Liver (tissue), 9 donors: Measurements from ENCODE around the gene ANKS1A. TPM values are rescaled to one million over a fixed set of nuclear protein-coding genes. Genes with fewer than 3 reads are reported as not detected.

Experiments
- DNase-seq: peaks from one replicate; pipeline ENCODE4 v3.0.0-alpha.2; 2017; ENCODE audit warnings: low spot score
- H3K27ac ChIP-seq, 2 donors: one replicate each; pipeline ENCODE4 v1.7.0; 2013; ENCODE audit warnings: inconsistent platforms in 2 of 2, low read length in 2 of 2, control low read depth in 1 of 2, low read depth in 1 of 2, mild to moderate bottlenecking in 1 of 2
- H3K27me3 ChIP-seq, 4 donors: one replicate each; pipeline versions ENCODE4 v1.6.1 to v1.7.0; 2013; ENCODE audit warnings: low read length in 3 of 4, inconsistent platforms in 1 of 4, mild to moderate bottlenecking in 1 of 4, moderate library complexity in 1 of 4; ENCODE audit not compliant: control insufficient read depth in 4 of 4, insufficient read depth in 4 of 4
- H3K36me3 ChIP-seq, 4 donors: one replicate each; pipeline versions ENCODE4 v1.6.1 to v1.7.0; 2013; ENCODE audit warnings: low read length in 3 of 4, mild to moderate bottlenecking in 3 of 4, low read depth in 1 of 4, moderate library complexity in 1 of 4; ENCODE audit not compliant: control insufficient read depth in 4 of 4, insufficient read depth in 3 of 4
- H3K4me1 ChIP-seq, 4 donors: one replicate each; pipeline versions ENCODE4 v1.6.1 to v1.7.0; 2013; ENCODE audit warnings: low read length in 3 of 4, mild to moderate bottlenecking in 3 of 4, moderate library complexity in 1 of 4; ENCODE audit not compliant: control insufficient read depth in 4 of 4, insufficient read depth in 4 of 4
- H3K4me3 ChIP-seq, 3 donors: one replicate each; pipeline versions ENCODE4 v1.6.1 to v1.7.0; 2013; ENCODE audit warnings: low read length in 3 of 3, control low read depth in 1 of 3, low read depth in 1 of 3, mild to moderate bottlenecking in 1 of 3
- H3K9ac ChIP-seq, 2 donors: one replicate each; pipeline ENCODE4 v1.7.0; 2013; ENCODE audit warnings: low read length in 2 of 2, mild to moderate bottlenecking in 2 of 2, moderate library complexity in 2 of 2, control low read depth in 1 of 2, low read depth in 1 of 2
- H3K9me3 ChIP-seq, 4 donors: one replicate each; pipeline versions ENCODE4 v1.6.1 to v1.7.0; 2013; ENCODE audit warnings: low read length in 3 of 4; ENCODE audit not compliant: control insufficient read depth in 4 of 4
- CTCF ChIP-seq: fragments of 150-350 bp; IDR thresholded peaks from 2 replicates; pipeline ENCODE4 v1.5.1; 2017; ENCODE audit warnings: improper control_type of control experiment, low read depth, low read length; ENCODE audit not compliant: missing input control
- EGR1 ChIP-seq, 2 donors: IDR thresholded peaks; 2 replicates each; pipeline ENCODE4 v1.6.1; 2016 to 2018; ENCODE audit warnings: antibody characterized with exemption in 2 of 2, low read depth in 2 of 2
- FOXA1 ChIP-seq: IDR thresholded peaks from 2 replicates; pipeline ENCODE4 v1.6.1; 2016; ENCODE audit warnings: antibody characterized with exemption
- GABPA ChIP-seq, 2 donors: IDR thresholded peaks in 1 of 2; conservative IDR thresholded peaks in 1 of 2; 2 replicates each; pipeline ENCODE4 v1.6.1; 2016; ENCODE audit warnings: antibody characterized with exemption in 2 of 2, mild to moderate bottlenecking in 1 of 2, moderate library complexity in 1 of 2
- HNF4A ChIP-seq, 2 donors: conservative IDR thresholded peaks; 2 replicates each; pipeline ENCODE4 v1.6.1; 2016; ENCODE audit warnings: antibody characterized with exemption in 2 of 2, mild to moderate bottlenecking in 2 of 2
- HNF4G ChIP-seq: IDR thresholded peaks from 2 replicates; pipeline ENCODE4 v1.6.1; 2016; ENCODE audit warnings: antibody characterized with exemption
- JUND ChIP-seq, 2 donors: IDR thresholded peaks; 2 replicates each; pipeline ENCODE4 v1.6.1; 2016; ENCODE audit warnings: antibody characterized with exemption in 2 of 2
- NR2F2 ChIP-seq: IDR thresholded peaks from 2 replicates; pipeline ENCODE4 v1.6.1; 2016; ENCODE audit warnings: antibody characterized with exemption
- RAD21 ChIP-seq, 2 donors: IDR thresholded peaks; 2 replicates each; pipeline ENCODE4 v1.6.1; 2016; ENCODE audit warnings: antibody characterized with exemption in 2 of 2, mild to moderate bottlenecking in 2 of 2
- RXRA ChIP-seq, 2 donors: IDR thresholded peaks; 2 replicates each; pipeline ENCODE4 v1.6.1; 2017 to 2018; ENCODE audit warnings: antibody characterized with exemption in 2 of 2, mild to moderate bottlenecking in 1 of 2
- TAF1 ChIP-seq: conservative IDR thresholded peaks from 2 replicates; pipeline ENCODE4 v1.6.1; 2016; ENCODE audit warnings: antibody characterized with exemption, mild to moderate bottlenecking
- YY1 ChIP-seq: IDR thresholded peaks from 2 replicates; pipeline ENCODE4 v1.6.1; 2016; ENCODE audit warnings: antibody characterized with exemption, mild to moderate bottlenecking
- WGBS: extraction: QIAGEN DNeasy Blood & Tissue Kit; methylation state at CpG from one replicate; pipeline ENCODE4 v1.1.7; 2013; 5-methylcytosine and 5-hydroxymethylcytosine counted together
- polyA plus RNA-seq, 2 donors: library from polyadenylated mRNA; stranded (reverse) in 1 of 2; unstranded in 1 of 2; fragments of 200-250 nt in 1 of 2; fragments of >200 nt in 1 of 2; fragmentation: Nextera tagmentation in 1 of 2; extraction: Ambion mirVana in 1 of 2; gene quantifications; one replicate each; pipeline versions ENCODE4 v1.2.1 to v1.2.3, GENCODE V29; 2013 to 2015
- total RNA-seq, 2 donors: library from RNA; depleted of rRNA; stranded (reverse); fragments of >200 nt; gene quantifications; one replicate each; pipeline ENCODE4 v1.2.3, GENCODE V29; 2014
- TF ChIP-seq, protein P1 (sequence below): IDR thresholded peaks from 2 replicates; pipeline ENCODE4 v1.6.1; 2016; ENCODE audit warnings: antibody characterized with exemption
- TF ChIP-seq, protein P2 (sequence below): IDR thresholded peaks from 2 replicates; pipeline ENCODE4 v1.6.1; 2016; ENCODE audit warnings: antibody characterized with exemption
- TF ChIP-seq, protein P3 (sequence below): IDR thresholded peaks from 2 replicates; pipeline ENCODE4 v1.6.1; 2016; ENCODE audit warnings: antibody characterized with exemption
- donor health status: healthy.
- donor health status: healthy.
- donor health status: healthy.
- donor health status: healthy.
- donor health status: healthy.

The ANKS1A gene
- total and polyA plus RNA-seq, 4 donors, result 4.3 to 18.7 (median 6.7) TPM

GRCh38 chr6:35059596-35060345, 170.7 kb downstream of the ANKS1A start (continued):
- TF ChIP-seq CTCF (no peak), HNF4A (conservative IDR thresholded peaks at IDR 0.05) (no peak), NR2F2 (no peak), GABPA (IDR thresholded peaks at IDR 0.05 in 1 of 2, conservative IDR thresholded peaks at IDR 0.05 in 1 of 2) (no peak), HNF4G (no peak)
- TF ChIP-seq, protein P1, sequence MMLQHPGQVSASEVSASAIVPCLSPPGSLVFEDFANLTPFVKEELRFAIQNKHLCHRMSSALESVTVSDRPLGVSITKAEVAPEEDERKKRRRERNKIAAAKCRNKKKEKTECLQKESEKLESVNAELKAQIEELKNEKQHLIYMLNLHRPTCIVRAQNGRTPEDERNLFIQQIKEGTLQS, result no peak
- TF ChIP-seq, protein P2, sequence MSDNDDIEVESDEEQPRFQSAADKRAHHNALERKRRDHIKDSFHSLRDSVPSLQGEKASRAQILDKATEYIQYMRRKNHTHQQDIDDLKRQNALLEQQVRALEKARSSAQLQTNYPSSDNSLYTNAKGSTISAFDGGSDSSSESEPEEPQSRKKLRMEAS, result no peak

GRCh38 chr6:35061102-35061615, 172.1 kb downstream of the ANKS1A start:
- H3K4me1 ChIP-seq, result peaks cover 2 to 13% (median 9%) of the 10 kb centered on the region in 4 donors
- DNase-seq, result no peak
- no peak overlapping the region for H3K9ac ChIP-seq
- H3K4me3 ChIP-seq, result no peak overlapping the region
- H3K27me3 ChIP-seq, result no peaks in the 10 kb centered on the region
- 96% methylated on average over 9 of the region's 9 CpGs for WGBS
- no peaks in the 10 kb centered on the region for H3K9me3 ChIP-seq
- H3K27ac ChIP-seq, result no peak overlapping the region
- no peak for TF ChIP-seq NR2F2
- TF ChIP-seq JUND (IDR thresholded peaks at IDR 0.05), result no peak
- no peak for TF ChIP-seq TAF1
- TF ChIP-seq, protein P2, result no peak
- TF ChIP-seq, protein P3, sequence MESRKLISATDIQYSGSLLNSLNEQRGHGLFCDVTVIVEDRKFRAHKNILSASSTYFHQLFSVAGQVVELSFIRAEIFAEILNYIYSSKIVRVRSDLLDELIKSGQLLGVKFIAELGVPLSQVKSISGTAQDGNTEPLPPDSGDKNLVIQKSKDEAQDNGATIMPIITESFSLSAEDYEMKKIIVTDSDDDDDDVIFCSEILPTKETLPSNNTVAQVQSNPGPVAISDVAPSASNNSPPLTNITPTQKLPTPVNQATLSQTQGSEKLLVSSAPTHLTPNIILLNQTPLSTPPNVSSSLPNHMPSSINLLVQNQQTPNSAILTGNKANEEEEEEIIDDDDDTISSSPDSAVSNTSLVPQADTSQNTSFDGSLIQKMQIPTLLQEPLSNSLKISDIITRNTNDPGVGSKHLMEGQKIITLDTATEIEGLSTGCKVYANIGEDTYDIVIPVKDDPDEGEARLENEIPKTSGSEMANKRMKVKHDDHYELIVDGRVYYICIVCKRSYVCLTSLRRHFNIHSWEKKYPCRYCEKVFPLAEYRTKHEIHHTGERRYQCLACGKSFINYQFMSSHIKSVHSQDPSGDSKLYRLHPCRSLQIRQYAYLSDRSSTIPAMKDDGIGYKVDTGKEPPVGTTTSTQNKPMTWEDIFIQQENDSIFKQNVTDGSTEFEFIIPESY, result no peak
- TF ChIP-seq RXRA (IDR thresholded peaks at IDR 0.05), result no peak
- no peak for TF ChIP-seq RAD21 (IDR thresholded peaks at IDR 0.05)
- no peak for TF ChIP-seq EGR1 (IDR thresholded peaks at IDR 0.05; ENCODE audit: low read depth in 2 of 2)
- no peak for TF ChIP-seq FOXA1
- no peak for TF ChIP-seq CTCF
- TF ChIP-seq HNF4A (conservative IDR thresholded peaks at IDR 0.05), result no peak
- TF ChIP-seq YY1, result no peak
- H3K36me3 ChIP-seq, result peaks cover 9 to 58% (median 22%) of the 10 kb centered on the region in 4 donors
